ENCODE data around the gene CHST15.

- TF ChIP-seq GATA3 (IDR thresholded peaks at IDR 0.05; ENCODE audit: low read depth, low read length) (no peak), GATA2 (IDR thresholded peaks at IDR 0.05; ENCODE audit: low read depth, low read length) (no peak)
These were observed 99.6 kb downstream of the CHST15 start for GRCh38 chr10:123993534-123994416.
